Measurements from ENCODE around the gene FGR.
"Not testable (repeated sequence)": the region's sequence is repeated elsewhere in the genome, so short reads cannot be mapped to it uniquely, and the experiment has no call there.

Gene FGR

DNA sequence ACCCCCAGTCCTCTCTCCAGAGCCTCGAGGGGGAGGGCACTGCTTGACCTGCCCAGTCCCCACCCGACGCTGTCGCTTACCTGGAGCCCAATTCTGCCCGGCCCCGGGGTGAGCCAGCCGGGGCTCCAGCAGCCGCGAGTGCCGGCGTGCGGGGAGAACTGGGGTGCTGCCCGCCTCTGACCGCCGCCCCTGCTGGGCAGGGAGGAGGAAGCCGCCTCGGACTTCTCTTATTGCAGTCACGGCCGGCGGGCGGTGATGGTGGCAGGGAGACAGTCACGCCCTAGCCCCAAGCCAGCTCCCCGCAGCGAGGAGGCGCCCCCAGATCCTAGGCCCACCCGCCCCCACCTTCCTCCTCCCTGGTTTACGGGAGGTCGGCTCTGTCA is at the start of gene FGR:
FGR (minus strand) TSS at position 201 of the 383 bp plus-strand sequence. CDS start 11,269 bp downstream, outside the sequence.
- FAIRE-seq, result no peak

DNA sequence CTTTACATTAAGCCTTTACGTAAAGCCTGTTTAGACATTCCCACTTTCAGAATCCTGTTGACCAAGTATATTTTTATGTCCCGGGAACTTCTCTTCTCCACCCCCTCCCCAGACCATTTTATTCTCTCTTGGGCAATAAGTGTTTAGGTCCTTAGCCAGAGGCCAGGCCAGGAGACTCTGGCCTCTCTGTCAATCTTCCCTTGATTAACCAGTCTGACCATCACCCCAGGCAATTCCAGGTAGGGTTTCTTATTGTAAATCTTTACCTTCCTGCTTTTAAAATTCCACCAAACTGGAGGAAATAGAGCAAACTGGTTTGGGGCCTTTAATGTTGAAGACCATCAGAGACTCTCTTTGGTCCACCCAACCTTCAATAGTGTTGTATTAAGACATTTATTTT is 49.2 kb upstream of the FGR start:
- no peak for FAIRE-seq

GRCh38 chr1:27682351-27682944 is 47.5 kb upstream of the FGR start:
- FAIRE-seq, result no peak

GRCh38 chr1:27681580-27681979 is 46.6 kb upstream of the FGR start:
- FAIRE-seq, result not testable (repeated sequence)

GRCh38 chr1:27680225-27680791 is 45.3 kb upstream of the FGR start:
- FAIRE-seq, result not testable (repeated sequence)

- FAIRE-seq, result no peak
Observed at GRCh38 chr1:27678747-27679146, 43.8 kb upstream of the FGR start.

GRCh38 chr1:27676410-27676809 is 41.4 kb upstream of the FGR start:
- FAIRE-seq, result no peak

GRCh38 chr1:27672750-27673112 is 37.7 kb upstream of the FGR start:
- FAIRE-seq, result no peak

- peak; percentile 95 for FAIRE-seq
Observed at GRCh38 chr1:27671964-27672749, 37.2 kb upstream of the FGR start, which contains the start of gene IFI6. Gene IFI6 (minus strand): TSS chr1:27672192. CDS start chr1:27669314, 2,878 bp downstream.

GRCh38 chr1:27669876-27670275 is 34.9 kb upstream of the FGR start:
- FAIRE-seq, result no peak

- FAIRE-seq, result no peak
Observed at GRCh38 chr1:27668808-27669723, 34.1 kb upstream of the FGR start.

DNA sequence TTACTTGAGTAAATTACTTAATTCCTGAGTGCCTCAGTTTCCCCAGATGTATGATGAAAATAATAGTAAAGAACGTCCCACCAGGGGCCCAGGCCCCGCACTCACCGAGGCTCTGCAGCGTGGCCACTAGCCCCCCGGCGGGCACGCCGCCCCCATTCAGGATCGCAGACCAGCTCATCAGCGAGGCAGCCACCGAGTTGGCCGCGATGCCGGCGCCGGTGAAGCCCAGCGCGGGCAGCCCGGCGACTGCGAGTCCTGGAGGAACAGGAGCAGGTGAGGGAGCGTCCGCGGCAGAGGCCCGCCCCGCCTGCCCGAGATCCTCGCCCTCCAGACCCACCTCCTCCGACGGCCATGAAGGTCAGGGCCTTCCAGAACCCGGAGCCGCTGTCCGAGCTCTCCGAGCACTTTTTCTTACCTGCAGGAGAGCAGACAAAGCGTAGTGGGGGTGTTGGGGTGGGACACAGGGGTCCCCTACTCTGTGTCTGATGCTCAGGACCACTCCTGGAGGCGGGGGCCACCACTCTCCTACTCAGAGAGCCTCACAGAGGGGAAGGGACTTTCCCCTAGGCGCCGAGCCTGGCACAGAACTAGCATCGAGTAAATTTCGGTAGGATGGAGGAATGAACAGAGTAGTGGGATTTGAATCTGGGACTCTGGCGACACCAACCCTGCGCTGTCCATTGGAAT is 33.3 kb upstream of the FGR start:
- no peak for FAIRE-seq

DNA sequence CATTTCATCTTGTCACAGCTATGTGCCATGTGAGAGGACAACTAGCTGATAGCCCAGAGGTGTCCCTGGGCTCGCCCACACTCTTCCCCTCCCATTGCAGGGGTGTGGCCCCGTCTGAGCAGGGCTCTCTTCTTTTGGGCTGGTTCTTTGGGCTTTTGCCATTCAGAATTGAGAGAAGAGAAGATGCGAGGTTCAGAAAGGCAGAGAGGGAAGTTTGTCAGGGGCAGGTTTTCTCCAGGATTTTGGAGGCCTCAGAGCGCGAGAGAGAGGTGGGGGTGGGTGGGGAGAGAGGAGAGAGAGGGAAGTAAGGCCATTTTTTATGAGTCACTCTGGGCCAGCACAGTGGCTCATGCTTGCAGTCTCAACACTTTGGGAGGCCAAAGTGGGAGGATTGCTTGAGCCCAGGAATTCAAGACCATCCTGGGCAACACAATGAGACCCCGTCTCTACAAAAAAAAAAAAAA is 31.8 kb upstream of the FGR start:
- FAIRE-seq, result no peak

DNA sequence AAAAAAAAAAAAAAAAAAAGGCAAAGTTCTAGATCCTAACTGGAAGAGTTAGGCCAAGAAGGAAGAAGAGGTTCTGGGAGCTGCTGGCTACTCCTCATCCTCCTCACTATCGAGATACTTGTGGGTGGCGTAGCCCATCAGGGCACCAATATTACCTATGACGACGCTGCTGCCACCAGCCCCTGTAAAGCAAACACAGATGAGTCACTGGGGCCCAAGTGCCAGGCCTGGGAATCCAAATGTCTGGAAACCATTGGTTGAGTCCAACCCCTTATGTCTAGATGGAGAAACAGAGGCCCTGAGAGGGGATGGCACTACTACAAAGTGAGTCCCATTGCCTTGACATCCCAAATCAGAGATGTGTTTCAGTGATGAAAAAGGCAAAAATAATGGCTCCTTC is 31.3 kb upstream of the FGR start:
- FAIRE-seq, result no peak

- FAIRE-seq, result no peak
Observed at GRCh38 chr1:27665016-27665651, 30.1 kb upstream of the FGR start.

DNA sequence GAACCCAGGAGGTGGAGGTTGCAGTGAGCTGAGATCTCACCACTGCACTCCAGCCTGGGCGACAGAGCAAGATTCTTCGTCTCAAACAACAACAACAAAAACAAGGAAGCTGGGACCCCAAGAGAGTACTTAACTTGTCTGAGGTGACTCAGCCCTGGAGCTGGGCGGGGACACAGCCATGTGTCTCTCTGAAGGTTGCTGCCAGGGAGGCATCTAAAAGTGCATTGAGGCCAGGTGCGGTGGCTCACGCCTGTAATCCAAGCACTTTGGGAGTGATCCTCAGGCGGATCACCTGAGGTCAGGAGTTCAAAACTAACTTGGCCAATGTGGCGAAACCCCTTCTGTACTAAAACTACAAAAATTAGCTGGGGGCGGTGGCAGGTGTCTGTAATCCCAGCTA is 29.3 kb upstream of the FGR start:
- FAIRE-seq, result no peak

DNA sequence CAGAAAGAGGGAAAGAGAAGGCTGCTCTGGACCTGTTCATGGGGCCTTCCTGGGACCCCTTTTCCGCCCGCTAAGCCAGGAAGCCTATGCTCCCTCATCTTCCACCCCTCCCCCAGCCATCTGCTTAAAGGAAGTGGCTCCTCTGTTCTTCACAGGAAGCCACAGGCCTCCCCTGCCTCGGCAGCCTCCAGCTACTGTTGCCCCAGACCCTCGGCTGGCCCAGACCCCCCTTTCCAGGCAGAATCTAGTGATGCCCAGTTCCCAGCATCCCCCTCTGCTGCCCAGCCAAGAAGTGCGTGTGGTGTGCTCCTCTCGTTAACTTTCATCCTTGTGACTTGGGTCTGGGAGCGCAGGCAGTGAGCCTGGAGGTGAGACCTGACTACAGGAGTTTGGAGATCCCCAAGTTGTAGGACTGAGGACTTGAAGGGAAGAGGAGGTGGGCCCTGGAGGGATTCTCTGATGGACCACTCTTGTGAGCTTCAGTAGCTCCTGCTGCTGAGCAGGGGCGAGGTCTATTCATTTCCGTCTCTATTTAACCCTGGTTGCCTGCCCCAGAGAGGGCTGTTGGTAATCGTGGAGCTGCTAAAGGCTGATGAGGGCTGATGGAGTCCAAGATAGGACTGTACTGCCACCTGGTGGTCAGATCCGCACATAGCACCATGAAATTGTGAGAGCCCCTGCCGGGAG is 27.9 kb upstream of the FGR start:
- FAIRE-seq, result no peak

DNA sequence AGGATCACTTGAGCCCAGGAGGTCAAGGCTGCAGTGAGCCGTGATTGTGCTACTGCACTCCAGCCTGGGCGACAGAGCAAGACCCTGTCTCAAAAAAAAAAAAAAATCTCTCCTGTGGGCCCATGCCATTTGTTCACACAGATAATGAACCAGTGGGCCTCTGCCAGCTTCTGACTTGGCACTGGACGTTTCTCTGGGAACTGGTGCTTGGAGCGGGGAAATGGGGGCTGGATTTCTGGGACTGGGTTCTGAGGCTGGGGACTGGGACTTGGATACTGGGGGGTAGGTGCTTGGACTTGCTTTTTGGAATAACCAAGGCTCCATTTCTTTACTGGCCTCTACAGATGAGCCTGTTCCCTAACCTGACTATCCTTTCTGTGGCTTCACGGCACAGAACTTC is 27.3 kb upstream of the FGR start:
- FAIRE-seq, result no peak

DNA sequence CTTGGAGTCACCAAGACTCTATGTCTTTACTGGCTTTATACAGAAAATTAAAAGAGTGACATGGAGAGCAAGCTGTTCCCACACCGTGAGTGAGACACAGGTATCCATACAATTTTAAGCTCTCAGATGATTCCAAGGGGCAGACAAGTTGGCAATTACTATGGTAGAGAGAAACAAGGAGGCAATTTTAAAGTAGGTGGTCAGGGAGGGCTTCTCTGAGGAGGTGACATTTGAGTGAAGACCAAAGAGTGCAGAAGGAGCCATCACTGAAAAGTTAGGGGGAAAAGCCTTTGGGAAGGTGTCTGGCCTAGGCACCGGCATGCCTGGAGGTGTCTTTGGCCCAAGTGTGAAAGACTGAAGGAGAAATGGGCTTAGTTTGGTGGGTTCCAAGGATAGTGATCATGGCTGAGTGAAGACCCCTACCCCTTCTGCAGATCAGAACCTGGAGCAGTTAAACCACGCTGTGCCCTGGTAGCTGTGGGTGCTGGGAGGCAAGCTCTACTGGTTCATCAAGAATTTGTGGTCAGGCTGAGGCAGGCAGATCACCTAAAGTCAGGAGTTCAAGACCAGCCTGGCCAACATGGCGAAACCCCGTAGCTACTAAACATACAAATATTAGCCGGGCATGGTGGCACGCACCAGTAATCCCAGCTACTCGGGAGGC is 26.6 kb upstream of the FGR start:
- no peak for FAIRE-seq

GRCh38 chr1:27660300-27660835 is 25.4 kb upstream of the FGR start:
- FAIRE-seq, result no peak
